HUDEP-2 (cell line): ENCODE data around the gene FAM13A.
"Not testable (repeated sequence)": the region's sequence is repeated elsewhere in the genome, so short reads cannot be mapped to it uniquely, and the experiment has no call there.

ENCODE experiments used
- DNase-seq, 76 experiments: peaks; one replicate each; lab custom pipeline; 2025; ENCODE audit not compliant: unreplicated experiment in 76 of 76; lab: John Stamatoyannopoulos, UW

The FAM13A gene

DNA sequence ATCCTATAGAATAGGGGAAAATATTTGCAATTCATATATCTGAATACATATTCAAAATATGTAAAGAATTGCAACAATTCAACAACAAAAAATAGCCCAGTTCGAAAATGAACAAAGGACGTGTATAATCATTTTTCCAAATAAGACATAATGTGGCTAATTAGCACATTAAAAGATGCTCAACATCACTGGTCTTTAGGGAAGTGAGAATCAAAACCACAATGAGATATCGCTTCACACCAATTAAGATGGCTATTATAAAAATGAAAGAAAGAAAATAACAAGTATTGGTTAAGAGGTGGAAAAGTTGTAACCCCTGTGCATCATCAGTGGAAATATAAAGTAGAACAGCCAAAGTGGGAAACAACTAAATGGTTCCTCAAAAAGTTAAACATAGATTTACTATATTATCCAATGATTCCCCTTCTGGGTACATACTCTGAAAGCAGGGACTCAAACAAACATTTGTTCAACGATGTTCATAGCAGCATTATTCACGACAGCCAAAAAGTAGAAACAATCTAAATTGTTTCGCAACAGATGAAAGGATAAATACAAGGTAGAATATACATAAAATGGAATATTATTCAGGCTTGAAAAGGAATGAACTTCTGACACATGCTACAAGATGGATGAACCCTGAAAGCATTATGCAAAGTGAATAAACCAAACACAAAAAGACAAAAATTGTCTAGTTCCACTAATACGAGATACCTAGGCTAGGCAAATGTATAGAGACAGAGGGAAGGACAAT is 12.7 kb downstream of the FAM13A start:
- DNase-seq, result no peak

DNA sequence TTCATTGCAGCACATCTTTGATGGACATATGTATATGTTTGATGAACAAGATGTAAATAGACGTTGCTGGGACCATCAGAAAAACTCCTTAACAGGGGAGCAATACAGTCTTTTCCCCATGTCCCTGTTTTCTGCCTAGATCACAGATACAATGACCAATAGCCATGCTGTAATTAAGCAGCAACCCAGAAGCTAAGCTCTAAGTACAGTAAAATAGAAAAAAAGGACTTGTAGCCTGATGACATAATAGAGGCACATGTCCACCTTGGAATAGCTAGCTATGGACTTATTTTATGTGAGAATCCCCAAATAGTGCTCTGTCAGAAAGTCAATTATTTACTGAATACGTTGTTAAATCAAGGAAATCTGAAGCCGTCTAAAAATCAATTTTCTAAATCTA is 14.9 kb downstream of the FAM13A start:
- DNase-seq, result no peak

DNA sequence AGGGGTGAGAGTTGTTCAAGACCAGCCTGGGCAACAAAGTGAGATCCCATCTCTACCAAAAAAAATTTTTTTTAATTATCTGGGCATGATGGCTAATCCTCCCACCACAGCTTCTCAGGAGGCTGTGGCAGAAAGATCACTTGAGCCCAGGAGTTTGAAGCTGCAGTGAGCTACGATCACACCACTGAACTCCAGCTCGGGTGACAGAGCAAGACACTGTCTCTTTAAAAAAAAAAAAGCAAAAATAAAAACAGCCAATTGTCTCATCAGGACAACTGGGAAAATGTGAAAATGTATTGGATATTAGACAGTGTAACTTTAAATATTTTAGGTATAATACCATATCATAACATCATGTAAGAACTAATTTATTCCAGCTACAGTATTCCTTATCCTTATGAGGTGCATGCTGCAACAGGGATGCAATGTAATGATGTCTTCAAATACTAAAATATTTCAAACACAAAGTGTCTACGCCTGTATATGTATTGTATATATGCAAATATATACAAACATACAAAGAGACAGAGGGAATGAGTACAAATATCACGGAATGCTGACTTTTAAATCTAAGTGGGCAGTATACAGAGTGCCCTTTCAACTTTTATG is 17.2 kb downstream of the FAM13A start:
- DNase-seq, result no peak

DNA sequence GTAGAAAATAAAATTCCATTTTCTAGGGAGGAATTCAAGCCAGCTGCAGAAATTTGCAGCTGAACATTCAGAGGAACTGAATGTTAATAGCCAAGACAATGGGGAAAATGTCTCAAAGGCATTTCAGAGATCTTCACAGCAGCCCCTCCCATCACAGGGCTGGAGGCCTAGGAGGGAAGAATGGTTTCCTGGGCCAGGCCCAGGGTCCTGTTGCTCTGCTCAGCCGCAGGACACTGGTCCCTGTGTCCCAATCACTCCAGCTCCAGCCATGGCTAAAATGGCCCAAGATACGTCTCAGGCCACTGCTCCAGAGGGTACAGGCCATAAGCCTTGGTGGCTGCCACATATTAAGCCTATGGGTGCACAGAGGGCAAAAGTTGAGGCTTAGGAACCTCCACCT is 20.4 kb downstream of the FAM13A start:
- no peak for DNase-seq

DNA sequence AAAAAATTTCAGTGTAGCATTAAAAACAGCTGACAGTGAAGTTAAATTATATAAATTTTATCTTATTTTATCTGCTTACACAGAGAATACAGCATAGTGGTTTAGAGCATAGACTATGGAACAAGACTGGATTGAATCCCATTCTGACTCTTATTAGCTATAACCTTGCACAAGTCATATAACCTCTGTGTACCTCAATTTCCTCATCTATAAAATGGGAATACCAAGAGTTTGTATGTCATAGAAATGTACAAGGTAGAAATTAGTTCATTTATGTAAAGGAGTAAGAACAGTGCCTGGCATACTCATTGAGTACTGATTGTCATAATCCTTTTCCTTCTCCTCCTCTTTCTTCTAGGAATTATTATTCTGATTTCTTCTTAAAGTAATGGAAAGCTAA is 25.7 kb downstream of the FAM13A start:
- DNase-seq, result no peak

DNA sequence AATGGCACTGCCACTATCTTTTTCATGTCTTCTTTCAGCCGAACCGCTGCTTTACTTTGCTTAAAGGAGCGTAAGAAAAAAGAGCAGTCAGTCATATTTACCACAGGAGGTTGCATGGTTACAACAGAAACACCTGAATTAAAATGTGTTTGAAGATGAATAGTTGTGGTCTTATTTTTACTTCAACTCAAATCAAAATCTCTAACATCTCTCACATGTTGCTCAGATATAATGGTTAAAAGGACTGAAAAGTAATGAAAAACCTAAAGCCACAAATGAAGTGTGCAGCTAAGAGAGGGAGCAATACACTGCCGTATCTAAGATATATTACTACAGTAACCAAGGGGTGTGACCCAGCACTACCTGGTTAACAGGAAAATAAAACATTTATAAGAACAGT is 27.4 kb downstream of the FAM13A start:
- DNase-seq, result no peak

DNA sequence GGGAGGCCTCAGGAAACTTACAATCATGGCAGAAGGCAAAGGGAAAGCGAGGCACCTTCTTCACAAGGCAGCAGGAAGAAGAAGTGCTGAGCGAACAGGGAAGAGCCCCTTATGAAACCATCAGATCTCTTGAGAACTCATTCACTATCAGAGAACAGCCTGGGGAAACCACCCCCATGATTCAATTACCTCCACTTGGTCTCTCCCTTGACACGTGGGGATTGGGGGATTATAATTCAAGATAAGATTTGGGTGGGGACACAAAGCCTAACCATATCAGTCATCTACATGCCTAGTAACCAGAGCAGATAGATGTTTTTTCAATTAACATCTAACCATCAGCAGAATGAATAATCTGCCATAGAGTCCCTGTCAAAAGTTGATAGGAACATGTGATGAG is 30.4 kb downstream of the FAM13A start:
- DNase-seq, result peak in 7 of 76 experiments; percentile 0 to 36 (median 14)

DNA sequence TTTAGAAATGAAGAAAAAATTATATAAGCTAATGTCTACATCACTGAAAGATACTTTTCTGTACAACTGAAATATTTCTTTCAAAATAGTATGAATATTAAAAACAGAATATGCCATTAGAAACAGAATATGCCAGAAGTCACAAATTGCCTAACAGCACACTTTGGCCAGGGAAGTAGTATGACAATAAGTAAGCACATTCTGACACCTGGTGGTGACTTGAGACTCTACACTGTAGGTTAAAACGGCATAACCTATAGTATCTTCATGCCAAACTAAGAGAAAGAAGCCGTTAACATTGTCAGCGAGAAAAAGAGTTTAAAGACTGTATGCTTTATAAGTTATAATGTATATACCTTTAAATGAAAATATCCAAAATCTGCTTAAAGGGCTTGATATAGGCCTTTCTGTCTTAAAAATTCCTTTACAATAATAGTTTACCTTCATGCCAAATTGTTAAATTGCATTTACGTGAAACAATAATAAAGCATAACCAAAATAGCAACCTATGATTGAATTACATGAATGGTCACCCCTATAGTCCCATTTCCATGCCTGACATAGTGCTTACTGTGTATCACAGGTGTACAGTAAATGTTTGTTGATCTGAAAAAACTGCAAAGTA is 32.8 kb downstream of the FAM13A start:
- DNase-seq, result peak in 44 of 76 experiments; percentile 2 to 64 (median 36)

DNA sequence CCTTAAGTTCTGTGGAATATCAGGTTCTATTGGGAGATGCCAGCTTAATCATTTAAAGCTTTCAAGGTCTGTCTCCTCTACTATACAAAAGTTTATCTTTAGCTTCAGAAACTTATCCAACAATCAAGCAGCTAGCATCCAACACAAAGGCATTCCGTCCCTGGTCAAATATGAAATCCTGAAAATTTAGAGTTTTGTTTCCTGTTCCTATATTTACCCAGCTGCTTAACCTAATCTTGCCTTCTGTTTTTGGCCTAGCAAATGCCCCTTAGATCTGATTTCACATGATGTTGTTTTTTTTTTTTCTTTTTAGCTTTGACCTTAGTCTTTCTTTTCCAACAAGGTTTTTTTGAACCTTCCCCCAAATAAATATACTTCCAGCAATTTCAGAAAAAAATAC is 33.8 kb downstream of the FAM13A start:
- no peak for DNase-seq

DNA sequence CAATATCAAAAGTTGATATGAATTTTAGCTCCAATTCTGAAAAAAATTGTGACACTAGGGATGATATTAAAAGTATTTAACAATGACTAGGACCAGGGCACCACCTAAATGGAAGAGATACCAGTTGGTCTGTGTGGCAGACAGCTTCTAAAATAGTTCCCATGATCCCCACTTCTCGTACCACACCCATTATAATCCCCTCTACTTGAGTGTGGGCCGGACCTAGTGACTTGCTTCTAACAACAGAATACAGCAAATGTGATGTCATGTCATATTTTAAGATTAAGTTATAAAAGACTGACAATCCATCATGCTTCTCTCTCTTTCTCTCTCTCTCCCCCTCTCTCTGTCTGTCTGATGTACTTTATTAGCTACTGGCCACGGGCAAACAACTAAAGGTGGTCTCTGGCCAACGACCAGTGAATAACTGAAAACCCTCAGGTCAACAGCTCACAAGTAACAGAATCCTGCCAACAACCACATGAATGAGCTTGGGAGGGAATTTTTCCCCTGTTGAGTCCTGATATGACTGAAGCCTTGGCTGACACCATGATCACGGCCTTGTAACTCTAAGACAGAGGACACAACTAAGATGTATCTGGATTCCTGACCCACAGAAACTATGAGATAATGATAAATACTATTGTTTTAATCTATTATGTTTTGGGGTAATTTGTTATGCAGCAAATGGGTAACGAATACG is 34.4 kb downstream of the FAM13A start:
- no peak for DNase-seq

DNA sequence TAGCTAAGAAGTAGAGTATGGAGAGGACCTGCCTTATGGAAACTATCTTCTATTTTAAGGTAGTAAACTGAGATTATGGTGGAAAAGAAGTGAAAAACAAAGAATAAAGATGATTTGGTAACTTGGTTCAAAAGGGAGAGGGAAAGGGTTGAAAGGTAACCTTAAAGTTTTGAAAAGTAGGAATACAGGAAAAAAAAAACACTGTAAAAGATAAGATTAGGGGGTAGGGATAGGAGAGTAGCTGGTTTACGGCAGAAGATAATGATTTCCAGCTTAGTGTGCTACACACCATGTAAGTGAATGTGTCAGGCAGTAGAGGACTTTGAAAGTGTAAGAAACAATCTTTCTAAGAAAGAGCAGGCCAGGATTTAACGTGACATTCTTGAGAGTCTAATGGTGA is 35.3 kb downstream of the FAM13A start:
- DNase-seq, result no peak

DNA sequence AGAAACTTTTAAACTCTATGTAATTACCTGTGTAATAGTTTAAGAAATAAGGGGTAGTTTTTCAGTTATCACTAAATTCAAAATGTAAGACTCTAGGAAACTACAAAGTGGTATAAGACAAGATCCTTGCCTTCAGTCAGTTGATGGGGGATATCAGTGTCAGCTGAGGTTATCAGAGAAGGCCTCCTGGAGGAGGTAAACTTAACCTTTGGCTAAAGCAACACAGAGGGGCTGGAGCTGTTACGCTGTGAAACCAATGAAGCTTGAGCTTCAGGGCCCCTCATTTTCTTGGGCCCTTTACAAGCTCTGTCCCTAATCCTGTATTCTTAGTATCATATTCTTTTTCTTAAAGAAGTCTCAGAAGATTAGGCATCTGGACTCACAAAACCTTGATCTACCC is 35.9 kb downstream of the FAM13A start:
- DNase-seq, result no peak

DNA sequence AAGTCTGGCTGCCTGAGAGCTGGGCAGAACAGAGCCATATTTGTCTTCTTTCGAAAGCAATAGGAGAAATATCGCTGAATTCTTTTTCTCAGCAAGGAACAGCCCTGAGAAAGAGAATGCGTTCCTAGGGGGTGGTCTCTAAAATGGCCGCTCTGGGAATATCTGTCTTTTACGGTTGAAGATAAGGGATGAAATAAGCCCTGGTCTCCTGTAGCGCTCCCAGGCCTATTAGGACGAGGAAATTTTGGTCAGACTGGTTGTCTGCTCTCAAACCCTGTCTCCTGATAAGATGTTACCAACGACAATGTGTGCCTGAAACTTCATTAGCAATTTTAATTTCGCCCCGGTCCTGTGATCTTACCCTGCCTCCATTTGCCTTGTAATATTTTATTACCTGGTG is 42.1 kb downstream of the FAM13A start:
- DNase-seq, result not testable (repeated sequence)

DNA sequence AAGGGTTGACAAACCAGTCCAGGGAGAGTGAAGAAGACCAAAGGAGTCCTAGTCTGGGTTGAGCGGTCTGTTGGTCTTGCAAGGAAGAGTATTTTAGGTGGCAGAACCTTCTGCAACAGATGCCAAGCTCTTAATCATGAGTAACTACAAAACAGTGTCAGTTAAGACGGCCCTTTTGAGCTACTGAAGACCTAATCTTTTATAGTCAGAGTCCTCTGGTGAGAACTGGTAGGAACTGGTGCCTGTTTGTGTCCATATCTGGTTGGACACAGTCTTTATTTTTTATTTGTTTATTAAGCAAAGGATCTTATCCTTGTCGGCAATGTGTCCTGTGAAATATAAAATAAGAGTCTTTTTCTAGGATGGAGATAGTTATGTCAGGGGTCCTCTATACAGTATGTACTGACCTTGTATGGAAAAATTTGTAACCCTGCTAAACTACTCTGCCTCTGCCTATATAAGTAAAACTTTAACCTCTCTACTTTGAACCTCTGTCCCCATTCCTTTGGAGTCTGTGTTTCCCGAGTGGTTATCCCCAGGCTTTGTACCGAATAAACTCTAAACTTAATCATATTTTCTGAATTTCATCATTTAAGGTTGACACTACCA is 47.1 kb downstream of the FAM13A start:
- peak in 16 of 76 experiments; percentile 1 to 70 (median 36) for DNase-seq

DNA sequence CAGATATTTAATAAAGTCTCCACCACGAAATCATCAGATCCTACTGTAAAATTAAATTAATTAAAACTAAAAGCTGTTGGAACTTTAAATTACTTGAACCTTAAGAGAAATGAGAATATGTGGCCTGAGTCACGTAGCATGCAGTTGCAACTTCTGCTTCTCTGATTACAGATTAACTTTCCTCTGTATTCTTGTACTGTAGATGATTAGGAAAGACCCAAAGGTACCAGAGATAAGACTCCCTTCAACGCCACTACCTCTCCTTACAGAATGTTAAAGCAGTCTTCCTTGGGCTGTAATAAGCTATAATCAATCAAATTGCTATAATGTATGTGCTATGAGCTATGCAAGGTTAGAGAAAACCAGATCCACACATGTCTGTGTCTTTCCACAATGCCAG is 47.9 kb downstream of the FAM13A start:
- DNase-seq, result peak in 3 of 76 experiments; percentile 11 to 18 (median 13)

DNA sequence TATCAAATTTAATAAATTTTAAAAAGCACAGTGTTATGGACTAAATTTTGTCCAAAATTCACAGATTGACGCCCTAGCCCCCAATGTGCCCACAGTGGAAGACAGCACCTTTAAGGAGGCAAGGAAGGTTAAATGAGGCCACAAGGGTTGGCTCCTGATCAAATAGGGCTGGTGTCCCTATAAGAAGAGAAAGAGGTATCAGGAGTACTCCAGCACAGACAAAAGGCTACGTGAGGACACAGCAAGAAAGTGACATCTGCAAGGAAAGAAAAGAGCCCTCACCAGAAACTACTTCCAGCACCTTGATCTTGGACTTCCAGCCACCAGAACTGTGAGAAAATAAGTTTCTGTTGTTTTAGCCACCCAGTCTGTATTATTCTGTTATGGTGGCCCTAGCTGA is 48.8 kb downstream of the FAM13A start:
- DNase-seq, result peak in 9 of 76 experiments; percentile 6 to 30 (median 14)

DNA sequence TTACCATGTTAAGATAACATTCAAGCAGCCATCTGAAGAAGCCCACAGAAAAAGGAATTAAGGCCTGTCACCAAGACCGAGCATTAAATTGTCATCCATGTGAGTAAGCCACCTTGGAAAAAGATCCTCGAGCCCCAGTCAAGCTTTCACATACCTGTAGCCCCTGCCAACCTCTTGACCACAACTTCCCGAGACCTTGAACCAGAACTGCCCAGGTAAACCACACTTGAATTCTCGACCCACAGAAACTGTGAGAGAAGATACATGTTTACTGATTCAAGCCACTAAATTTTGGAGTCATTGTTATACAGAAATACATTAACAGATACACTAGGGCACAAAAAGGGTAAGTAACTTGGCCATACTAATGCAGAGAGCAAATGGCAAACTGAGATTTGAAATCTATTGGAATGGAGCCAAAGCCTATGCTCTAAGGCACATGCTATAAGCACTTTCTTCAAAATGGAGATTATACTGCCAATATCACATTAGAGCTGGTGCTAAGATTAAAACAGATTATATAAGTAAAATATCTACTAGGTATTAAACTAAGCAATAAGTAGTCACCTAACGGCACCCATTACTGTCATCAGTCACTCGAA is 49.5 kb downstream of the FAM13A start:
- no peak for DNase-seq

DNA sequence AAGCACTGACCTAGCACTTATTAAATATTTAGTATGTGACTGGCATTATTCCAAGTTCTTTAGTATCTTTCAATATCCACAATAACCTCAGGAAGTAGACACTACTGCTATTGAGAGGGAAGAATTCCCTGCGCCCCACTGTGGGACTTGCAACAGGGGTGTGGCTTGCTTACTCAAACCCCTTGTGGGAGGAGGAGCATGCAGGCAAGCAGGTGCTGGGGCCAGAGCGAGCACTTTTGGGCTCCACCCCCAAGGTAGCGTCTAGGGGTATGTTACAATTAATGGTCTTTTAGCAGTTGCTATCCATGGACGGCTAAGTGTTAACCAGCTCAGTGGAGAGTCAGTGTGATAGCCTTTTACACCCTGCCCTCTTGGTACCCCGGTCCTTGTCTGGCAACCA is 50.7 kb downstream of the FAM13A start:
- no peak for DNase-seq

DNA sequence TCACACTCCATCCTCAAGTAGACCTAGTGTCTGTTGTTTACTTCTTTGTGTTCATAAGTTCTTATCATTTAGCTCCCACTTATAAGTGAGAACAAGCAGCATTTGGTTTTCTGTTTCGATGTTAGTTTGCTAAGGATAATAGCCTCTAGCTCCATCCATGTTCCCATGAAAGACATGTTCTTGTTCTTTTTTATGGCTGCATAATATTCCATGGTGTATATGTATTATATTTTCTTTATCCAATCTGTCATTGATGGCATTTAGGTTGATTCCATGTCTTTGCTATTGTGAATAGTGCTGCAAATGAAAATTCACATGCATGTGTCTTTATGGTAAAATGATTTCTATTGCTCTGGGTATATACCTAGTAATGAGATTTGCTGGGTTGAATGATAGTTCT is 51.9 kb downstream of the FAM13A start:
- DNase-seq, result not testable (repeated sequence)

DNA sequence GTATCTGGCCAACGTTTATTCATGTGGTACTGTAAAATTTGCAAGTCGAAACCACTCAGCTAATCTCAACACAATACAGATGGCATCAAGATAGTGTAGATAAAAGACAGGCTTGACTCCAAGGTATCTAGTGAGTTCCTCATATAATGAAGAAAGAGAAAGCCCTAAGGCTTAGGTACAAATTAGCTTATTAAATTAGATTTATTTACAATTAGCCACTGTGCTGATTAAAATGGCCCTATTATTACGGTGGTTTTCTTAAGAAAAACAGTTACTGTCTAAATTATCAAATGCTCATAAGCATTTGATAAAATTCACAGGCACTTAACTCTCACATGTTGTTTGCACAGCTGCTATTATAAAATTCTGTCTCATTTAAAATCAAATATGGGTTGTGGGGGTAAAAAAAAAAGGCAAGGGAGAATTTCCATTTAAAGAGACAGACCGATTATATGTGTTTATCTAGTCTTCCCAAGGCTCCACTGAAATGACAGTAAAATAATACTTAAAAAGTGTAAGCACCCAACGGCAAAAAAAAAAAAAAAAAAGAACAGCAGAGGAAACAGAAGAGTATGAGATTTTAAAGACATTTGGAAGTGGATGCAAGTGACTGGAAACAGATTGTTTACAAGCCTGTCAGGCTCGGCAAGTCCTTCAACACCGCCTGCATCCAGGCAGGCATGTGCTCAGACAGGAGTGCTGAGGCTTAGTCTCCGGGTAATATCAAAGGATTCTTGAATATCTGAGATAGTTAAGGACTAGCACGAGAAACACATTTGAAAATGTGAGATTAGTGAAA is 55.1 kb downstream of the FAM13A start:
- DNase-seq, result no peak
